Loucy (cell line): Measurements from ENCODE around the gene DYNC1H1.

ENCODE experiments used
- H2AFZ ChIP-seq: fragments of 200-600 bp; sonication (generic); 2 replicates; pipeline ENCODE4 v1.6.0; 2016; ENCODE audit warnings: antibody characterized with exemption, mild to moderate bottlenecking, low read length, moderate library complexity
- H3F3A ChIP-seq: fragments of 200-600 bp; 2 replicates; pipeline ENCODE4 v1.6.0; 2016; ENCODE audit warnings: antibody characterized with exemption, low read depth, mild to moderate bottlenecking
- H3K27me3 ChIP-seq: fragments of 200-600 bp; sonication (generic); 2 replicates; pipeline ENCODE4 v1.6.1; 2014; ENCODE audit warnings: low read length, mild to moderate bottlenecking; ENCODE audit not compliant: insufficient read depth, poor library complexity, severe bottlenecking
- H3K36me3 ChIP-seq: fragments of 200-600 bp; sonication (generic); 2 replicates; pipeline ENCODE4 v1.6.1; 2016; ENCODE audit warnings: low read length; ENCODE audit not compliant: insufficient read depth
- H3K4me1 ChIP-seq: fragments of 200-600 bp; sonication (generic); 2 replicates; pipeline ENCODE4 v1.5.1; 2014; ENCODE audit warnings: low read length, mild to moderate bottlenecking; ENCODE audit not compliant: insufficient read depth, poor library complexity, severe bottlenecking
- H3K4me2 ChIP-seq: fragments of 200-600 bp; sonication (generic); 2 replicates; pipeline ENCODE4 v1.6.0; 2014; ENCODE audit warnings: antibody characterized with exemption, low read length, low read depth, mild to moderate bottlenecking; ENCODE audit not compliant: poor library complexity, severe bottlenecking
- H3K4me3 ChIP-seq: fragments of 200-600 bp; sonication (generic); 2 replicates; pipeline ENCODE4 v1.5.1; 2014; ENCODE audit warnings: low read length, mild to moderate bottlenecking, mixed read lengths; ENCODE audit not compliant: poor library complexity, severe bottlenecking
- H3K79me2 ChIP-seq: fragments of 200-600 bp; sonication (generic); 2 replicates; pipeline ENCODE4 v1.6.1; 2014; ENCODE audit warnings: low read length; ENCODE audit not compliant: insufficient read depth
- H3K9ac ChIP-seq: fragments of 200-600 bp; sonication (generic); 2 replicates; pipeline ENCODE4 v1.6.0; 2014; ENCODE audit warnings: mild to moderate bottlenecking, low read depth, low read length, moderate library complexity; ENCODE audit not compliant: poor library complexity, severe bottlenecking
- H3K9me2 ChIP-seq: fragments of 200-600 bp; sonication (generic); replicated peaks from 2 replicates; pipeline ENCODE4 v1.6.1; 2016; ENCODE audit warnings: low read depth, low read length, mixed read lengths
- H3K9me3 ChIP-seq: fragments of 200-600 bp; sonication (generic); 2 replicates; pipeline ENCODE4 v1.6.1; 2014; ENCODE audit warnings: mild to moderate bottlenecking, antibody characterized with exemption, low read length, low read depth; ENCODE audit not compliant: insufficient read depth
- H4K20me1 ChIP-seq: fragments of 200-600 bp; sonication (generic); 2 replicates; pipeline ENCODE4 v1.6.0; 2014; ENCODE audit warnings: antibody characterized with exemption, low read length, mild to moderate bottlenecking; ENCODE audit not compliant: insufficient read depth, poor library complexity, severe bottlenecking
- CTCF ChIP-seq: fragments of 200-600 bp; sonication (generic); conservative IDR thresholded peaks from 2 replicates; pipeline ENCODE4 v1.5.1; 2014; ENCODE audit warnings: mild to moderate bottlenecking, antibody characterized with exemption, low read length
- EZH2phosphoT487 ChIP-seq: fragments of 200-600 bp; IDR thresholded peaks from 2 replicates; pipeline ENCODE4 v1.6.1; 2018; ENCODE audit warnings: antibody characterized with exemption, mild to moderate bottlenecking, moderate library complexity, borderline replicate concordance

The DYNC1H1 gene

GRCh38 chr14:101947577-101947903 lies 16.8 kb upstream of the DYNC1H1 start:
- Histone ChIP-seq H3K4me1 (peaks cover 9% of the 10 kb centered on the region), H3K4me3 (peak overlapping the region; percentile 95), H3K27me3 (no peaks in the 10 kb centered on the region), H3K9me2 (no peaks in the 10 kb centered on the region), H3K4me2 (peak overlapping the region; percentile 73), H3F3A (no peaks in the 10 kb centered on the region), H3K79me2 (peaks cover 9% of the 10 kb centered on the region; the same call in 1 of the 2 replicates), H2AFZ (peak overlapping the region; percentile 84), H4K20me1 (peaks cover 3% of the 10 kb centered on the region), H3K36me3 (no peaks in the 10 kb centered on the region), H3K9me3 (no peaks in the 10 kb centered on the region), H3K9ac (peak overlapping the region; percentile 91)
- TF ChIP-seq EZH2phosphoT487, result no peak
- no peak for TF ChIP-seq CTCF

GRCh38 chr14:101947904-101948665 lies 16.3 kb upstream of the DYNC1H1 start:
- peaks cover 9% of the 10 kb centered on the region for H3K4me1 ChIP-seq
- peak overlapping the region; percentile 95 for H2AFZ ChIP-seq
- peak overlapping the region; percentile 95 for H3K4me3 ChIP-seq
- H3K36me3 ChIP-seq, result no peaks in the 10 kb centered on the region
- TF ChIP-seq CTCF (no peak), EZH2phosphoT487 (no peak)
- no peaks in the 10 kb centered on the region for H3F3A ChIP-seq
- peak overlapping the region; percentile 99 for H3K4me2 ChIP-seq
- no peaks in the 10 kb centered on the region for H3K27me3 ChIP-seq
- H3K9me3 ChIP-seq, result no peaks in the 10 kb centered on the region
- peaks cover 3% of the 10 kb centered on the region for H4K20me1 ChIP-seq
- peak overlapping the region; percentile 91 for H3K9ac ChIP-seq
- peaks cover 9% of the 10 kb centered on the region; the same call in 1 of the 2 replicates for H3K79me2 ChIP-seq
- H3K9me2 ChIP-seq, result no peaks in the 10 kb centered on the region

GRCh38 chr14:101948666-101949216 lies 15.6 kb upstream of the DYNC1H1 start:
- Histone ChIP-seq H3K4me2 (peak overlapping the region; percentile 99), H2AFZ (peak overlapping the region; percentile 95), H3K4me1 (peaks cover 9% of the 10 kb centered on the region), H3K9me3 (no peaks in the 10 kb centered on the region), H3K4me3 (peak overlapping the region; percentile 95), H3K27me3 (no peaks in the 10 kb centered on the region), H3K36me3 (no peaks in the 10 kb centered on the region), H3K9ac (peak overlapping the region; percentile 75), H3K9me2 (no peaks in the 10 kb centered on the region), H3K79me2 (peaks cover 9% of the 10 kb centered on the region; the same call in 1 of the 2 replicates), H3F3A (no peaks in the 10 kb centered on the region), H4K20me1 (peaks cover 3% of the 10 kb centered on the region)
- TF ChIP-seq EZH2phosphoT487 (no peak), CTCF (no peak)
